Right renal cortex interstitium (tissue), 3 donors: ENCODE results near the gene ZNF48. TPM values are rescaled to one million over a fixed set of nuclear protein-coding genes. Genes with fewer than 3 reads are reported as not detected.

Source experiments
- DNase-seq, 3 donors: peaks; one replicate each; pipeline ENCODE4 v3.0.0-alpha.2; 2013; ENCODE audit warnings: low read depth in 3 of 3, low spot score in 2 of 3
- polyA plus RNA-seq, 3 donors: library from polyadenylated mRNA; unstranded; fragments of 120-200 nt; gene quantifications; one replicate each; pipeline ENCODE4 v1.2.1, GENCODE V29; 2013; ENCODE audit not compliant: insufficient read length in 3 of 3

Gene ZNF48
- polyA plus RNA-seq, 3 donors, result 11.7 to 14.1 (median 13.0) TPM

- DNase-seq, result no peak
Measured at GRCh38 chr16:30401768-30402425, 6.7 kb downstream of the ZNF48 start.

GRCh38 chr16:30406795-30407101, 11.5 kb downstream of the ZNF48 start:
- no peak for DNase-seq

GRCh38 chr16:30407102-30407803, 12.0 kb downstream of the ZNF48 start, which contains the start of gene ZNF771:
Gene ZNF771, plus strand, starts transcription at chr16:30407606. Its CDS starts 448 bp downstream, at chr16:30408054.
- DNase-seq, result peak in 2 of 3 donors; percentile 76 to 85

GRCh38 chr16:30407804-30408534, 12.7 kb downstream of the ZNF48 start:
- DNase-seq, result no peak

- peak in 2 of 3 donors; percentile 73 to 75 for DNase-seq
Measured at GRCh38 chr16:30409125-30410060, 14.2 kb downstream of the ZNF48 start.

- no peak for DNase-seq
Measured at GRCh38 chr16:30413112-30413806, 18.0 kb downstream of the ZNF48 start.

- no peak for DNase-seq
Measured at GRCh38 chr16:30414159-30414558, 18.9 kb downstream of the ZNF48 start.

- no peak for DNase-seq
Measured at GRCh38 chr16:30416047-30416603, 20.9 kb downstream of the ZNF48 start.

- no peak for DNase-seq
Measured at GRCh38 chr16:30416624-30417528, 21.7 kb downstream of the ZNF48 start.

- DNase-seq, result peak; percentile 70 to 83 (median 75)
Measured at GRCh38 chr16:30417529-30418349, 22.5 kb downstream of the ZNF48 start.

GRCh38 chr16:30418350-30419181, 23.3 kb downstream of the ZNF48 start:
- no peak for DNase-seq

- no peak for DNase-seq
Measured at GRCh38 chr16:30421010-30421409, 25.8 kb downstream of the ZNF48 start.

- no peak for DNase-seq
Measured at GRCh38 chr16:30428055-30428454, 32.8 kb downstream of the ZNF48 start.

GRCh38 chr16:30429418-30429677, 34.1 kb downstream of the ZNF48 start:
- no peak for DNase-seq

- DNase-seq, result peak; percentile 93 to 97 (median 96)
Measured at GRCh38 chr16:30429678-30430427, 34.6 kb downstream of the ZNF48 start, which contains the start of gene DCTPP1. Gene DCTPP1, minus strand, starts transcription at chr16:30430030. Its CDS starts 50 bp downstream, at chr16:30429980.

- no peak for DNase-seq
Measured at GRCh38 chr16:30430428-30430970, 35.3 kb downstream of the ZNF48 start.
